DOHH2 (cell line): ENCODE results near the gene MSS51.

Source experiments
- CTCF ChIP-seq: fragments of 200-600 bp; sonication (generic); IDR thresholded peaks from one replicate; pipeline ENCODE4 v1.5.1; 2014; ENCODE audit warnings: antibody characterized with exemption, mild to moderate bottlenecking, low read depth, low read length; ENCODE audit not compliant: poor library complexity, severe bottlenecking
- EZH2phosphoT487 ChIP-seq: fragments of 200-600 bp; sonication (generic); IDR thresholded peaks from 2 replicates; pipeline ENCODE4 v1.6.1; 2017; ENCODE audit warnings: borderline replicate concordance, mild to moderate bottlenecking, antibody characterized with exemption, low read length, moderate library complexity, mixed read lengths

GRCh38 chr10:73413528-73414229 is 19.7 kb downstream of the MSS51 start, which contains the start of gene ANXA7:
- TF ChIP-seq CTCF, result peak; percentile 35
- no peak for TF ChIP-seq EZH2phosphoT487
